Epithelial cell of prostate (primary cell): ENCODE results near the gene FOXI2.

Experiments
- DNase-seq: peaks from one replicate; pipeline ENCODE4 v3.0.0-alpha.2; 2011; ENCODE audit warnings: low read depth, low spot score
- H3K27ac ChIP-seq: fragments of 450-650 bp; 2 replicates; pipeline ENCODE4 v1.5.1; 2017; ENCODE audit warnings: mild to moderate bottlenecking

The FOXI2 gene

GRCh38 chr10:127739908-127740307, 2.9 kb downstream of the FOXI2 start:
- no peak for DNase-seq
- no peak overlapping the region for H3K27ac ChIP-seq

GRCh38 chr10:127740596-127740995, 3.6 kb downstream of the FOXI2 start:
- DNase-seq: no peak

GRCh38 chr10:127743205-127743604, 6.2 kb downstream of the FOXI2 start:
- H3K27ac ChIP-seq: no peak overlapping the region
- no peak for DNase-seq

More at GRCh38 chr10:127740596-127740995, 3.6 kb downstream of the FOXI2 start:
- no peak overlapping the region for H3K27ac ChIP-seq

- DNase-seq: no peak
- H3K27ac ChIP-seq: no peak overlapping the region
These were observed 8.0 kb downstream of the FOXI2 start for GRCh38 chr10:127744956-127745355.

GRCh38 chr10:127745861-127746260, 8.9 kb downstream of the FOXI2 start:
- H3K27ac ChIP-seq: no peak overlapping the region
- DNase-seq: no peak

GRCh38 chr10:127755753-127756152, 18.8 kb downstream of the FOXI2 start:
- no peak overlapping the region for H3K27ac ChIP-seq
- DNase-seq: no peak

- no peak overlapping the region for H3K27ac ChIP-seq
- DNase-seq: no peak
These were observed 19.3 kb downstream of the FOXI2 start for GRCh38 chr10:127756264-127756663.

GRCh38 chr10:127757033-127757432, 20.0 kb downstream of the FOXI2 start:
- no peak for DNase-seq

GRCh38 chr10:127759276-127759675, 22.3 kb downstream of the FOXI2 start:
- DNase-seq: no peak

More at GRCh38 chr10:127757033-127757432, 20.0 kb downstream of the FOXI2 start:
- no peak overlapping the region for H3K27ac ChIP-seq

GRCh38 chr10:127762925-127763324, 25.9 kb downstream of the FOXI2 start:
- no peak overlapping the region for H3K27ac ChIP-seq
- no peak for DNase-seq

More at GRCh38 chr10:127759276-127759675, 22.3 kb downstream of the FOXI2 start:
- no peak overlapping the region for H3K27ac ChIP-seq

- no peak overlapping the region for H3K27ac ChIP-seq
- no peak for DNase-seq
These were observed 38.0 kb downstream of the FOXI2 start for GRCh38 chr10:127774766-127775559.

- H3K27ac ChIP-seq: no peak overlapping the region
- DNase-seq: no peak
These were observed 39.8 kb downstream of the FOXI2 start for GRCh38 chr10:127776816-127777215.

- no peak for DNase-seq
- H3K27ac ChIP-seq: no peak overlapping the region
These were observed 44.4 kb downstream of the FOXI2 start for GRCh38 chr10:127781412-127781811.

GRCh38 chr10:127787873-127788272, 50.9 kb downstream of the FOXI2 start:
- DNase-seq: no peak
- H3K27ac ChIP-seq: no peak overlapping the region

- DNase-seq: no peak
- no peak overlapping the region for H3K27ac ChIP-seq
These were observed 53.2 kb downstream of the FOXI2 start for GRCh38 chr10:127790066-127790624.
